Measurements from ENCODE around the gene RMDN2. TPM values are rescaled to one million over a fixed set of nuclear protein-coding genes. Genes with fewer than 3 reads are reported as not detected.
A peak's percentile ranks its signal among the peaks of the same experiment; 100 is the strongest.

The RMDN2 gene
- total and polyA plus RNA-seq, 10 of the 15 experiments (the other 5 are each of a cell fraction or from before 2014, with no cell fraction given): 2.6 to 12.4 (median 9.2) TPM

DNA sequence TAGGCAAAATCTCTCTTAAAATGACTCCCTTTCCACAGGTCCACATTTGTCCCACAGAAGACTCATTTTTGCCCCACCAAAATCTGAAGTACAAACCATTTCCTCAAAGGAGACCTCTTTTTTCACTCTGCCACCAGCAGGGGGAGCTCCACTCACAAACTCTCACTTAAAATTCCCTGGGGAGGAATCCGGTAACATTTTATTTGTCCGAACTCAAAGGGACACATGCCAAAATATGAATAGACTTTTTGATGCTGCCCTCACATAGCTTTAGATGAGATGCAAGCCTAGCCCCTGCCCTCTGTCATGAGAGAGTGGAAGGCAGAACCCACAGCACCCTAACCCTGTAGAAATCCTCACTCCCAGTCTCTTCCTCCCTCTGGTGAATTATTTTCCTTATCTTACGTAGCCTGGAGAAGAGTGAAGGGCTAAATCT, 57.1 kb downstream of the RMDN2 start:
- Histone ChIP-seq H2AFZ (ENCODE audit: control insufficient read depth, low read depth, low read length) (peak overlapping the region; percentile 11), H3K4me1 (ENCODE audit: control insufficient read depth, insufficient read depth, low read length) (no peaks in the 10 kb centered on the region), H3K27ac (ENCODE audit: control insufficient read depth, insufficient read depth) (no peak overlapping the region), H3K4me3 (no peak overlapping the region), H3K4me2 (ENCODE audit: control insufficient read depth, insufficient read depth) (peak overlapping the region; percentile 51; the same call in 1 of the 2 replicates), H3K79me2 (ENCODE audit: control insufficient read depth, insufficient read depth, low read length) (no peaks in the 10 kb centered on the region), H4K20me1 (ENCODE audit: control insufficient read depth, insufficient read depth) (no peaks in the 10 kb centered on the region), H3K9me3 (replicated peaks; ENCODE audit: control insufficient read depth, insufficient read depth, low read length) (no peaks in the 10 kb centered on the region), H3K9ac (ENCODE audit: control insufficient read depth, insufficient read depth, low read length) (no peak overlapping the region), H3K27me3 (replicated peaks in 1 of 2; ENCODE audit: control insufficient read depth in 2 of 2, insufficient read depth in 2 of 2, low read length in 1 of 2) (no peaks in the 10 kb centered on the region), H3K36me3 (ENCODE audit: control insufficient read depth in 2 of 2, insufficient read depth in 2 of 2, low read length in 1 of 2) (no peaks in the 10 kb centered on the region)
- in situ Hi-C loops (cut with MboI): loop anchor here (5.0 kb wide), 1 partner anchor 285 kb away; no protein-coding TSS in a partner anchor
- intact Hi-C loops (cut with micrococcal nuclease; ENCODE audit: unreplicated experiment): loop anchor here (1.0 to 5.0 kb wide), 3 partner anchors 56 to 292 kb away; no protein-coding TSS in a partner anchor
- DNase-seq (ENCODE audit: low read depth, low spot score) (peak; percentile 30), ATAC-seq (peak; percentile 61), FAIRE-seq (peak; percentile 73)
- RAD21 ChIA-PET (ENCODE audit: unreplicated experiment): interaction anchor here (0.8 to 1.6 kb wide), 8 partner anchors 56 to 298 kb away, joined by 3 to 26 read pairs (median 4); no protein-coding TSS in a partner anchor
- SMC1A ChIA-PET (ENCODE audit: uncharacterized antibody, unreplicated experiment): interaction anchor here (0.6 to 1.7 kb wide), 16 partner anchors 9 to 526 kb away, joined by 3 to 12 read pairs (median 3); no protein-coding TSS in a partner anchor
- CTCF ChIA-PET: interaction anchor here (0.5 to 2.6 kb wide), 24 partner anchors 9 to 1203 kb away, joined by 3 to 26 read pairs (median 4); partner anchors contain the start of gene RMDN2
- BruUV-seq (replicated peaks): no TSS peak
- POLR2A ChIA-PET: no interaction called here
- 3% methylated on average over 3 of the region's 3 CpGs for WGBS (ENCODE audit: insufficient coverage, insufficient replicate concordance, low lambda C conversion rate, missing lambda C conversion rate)
- TF ChIP-seq ZNF384 (IDR thresholded peaks at IDR 0.05; ENCODE audit: borderline replicate concordance, low read depth, low read length): no peak
- peak; percentile 73; the same call in 1 of the 2 replicates for TF ChIP-seq SMC3 (IDR thresholded peaks at IDR 0.05; ENCODE audit: borderline replicate concordance, low read length)
- TF ChIP-seq, protein P1, sequence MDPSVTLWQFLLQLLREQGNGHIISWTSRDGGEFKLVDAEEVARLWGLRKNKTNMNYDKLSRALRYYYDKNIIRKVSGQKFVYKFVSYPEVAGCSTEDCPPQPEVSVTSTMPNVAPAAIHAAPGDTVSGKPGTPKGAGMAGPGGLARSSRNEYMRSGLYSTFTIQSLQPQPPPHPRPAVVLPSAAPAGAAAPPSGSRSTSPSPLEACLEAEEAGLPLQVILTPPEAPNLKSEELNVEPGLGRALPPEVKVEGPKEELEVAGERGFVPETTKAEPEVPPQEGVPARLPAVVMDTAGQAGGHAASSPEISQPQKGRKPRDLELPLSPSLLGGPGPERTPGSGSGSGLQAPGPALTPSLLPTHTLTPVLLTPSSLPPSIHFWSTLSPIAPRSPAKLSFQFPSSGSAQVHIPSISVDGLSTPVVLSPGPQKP (IDR thresholded peaks at IDR 0.05; ENCODE audit: low read depth, low read length): no peak
- TF ChIP-seq, protein P2, sequence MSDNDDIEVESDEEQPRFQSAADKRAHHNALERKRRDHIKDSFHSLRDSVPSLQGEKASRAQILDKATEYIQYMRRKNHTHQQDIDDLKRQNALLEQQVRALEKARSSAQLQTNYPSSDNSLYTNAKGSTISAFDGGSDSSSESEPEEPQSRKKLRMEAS (IDR thresholded peaks at IDR 0.05; ENCODE audit: low read depth, low read length): no peak
- TF ChIP-seq, protein P3, sequence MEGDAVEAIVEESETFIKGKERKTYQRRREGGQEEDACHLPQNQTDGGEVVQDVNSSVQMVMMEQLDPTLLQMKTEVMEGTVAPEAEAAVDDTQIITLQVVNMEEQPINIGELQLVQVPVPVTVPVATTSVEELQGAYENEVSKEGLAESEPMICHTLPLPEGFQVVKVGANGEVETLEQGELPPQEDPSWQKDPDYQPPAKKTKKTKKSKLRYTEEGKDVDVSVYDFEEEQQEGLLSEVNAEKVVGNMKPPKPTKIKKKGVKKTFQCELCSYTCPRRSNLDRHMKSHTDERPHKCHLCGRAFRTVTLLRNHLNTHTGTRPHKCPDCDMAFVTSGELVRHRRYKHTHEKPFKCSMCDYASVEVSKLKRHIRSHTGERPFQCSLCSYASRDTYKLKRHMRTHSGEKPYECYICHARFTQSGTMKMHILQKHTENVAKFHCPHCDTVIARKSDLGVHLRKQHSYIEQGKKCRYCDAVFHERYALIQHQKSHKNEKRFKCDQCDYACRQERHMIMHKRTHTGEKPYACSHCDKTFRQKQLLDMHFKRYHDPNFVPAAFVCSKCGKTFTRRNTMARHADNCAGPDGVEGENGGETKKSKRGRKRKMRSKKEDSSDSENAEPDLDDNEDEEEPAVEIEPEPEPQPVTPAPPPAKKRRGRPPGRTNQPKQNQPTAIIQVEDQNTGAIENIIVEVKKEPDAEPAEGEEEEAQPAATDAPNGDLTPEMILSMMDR (IDR thresholded peaks at IDR 0.05 in 2 of 3, conservative IDR thresholded peaks at IDR 0.05 in 1 of 3; ENCODE audit: control insufficient read depth in 2 of 3, extremely low read depth in 1 of 3, insufficient read depth in 1 of 3, low read depth in 3 of 3, low read length in 3 of 3): peak; percentile 61 to 76 (median 70)
- TF ChIP-seq, protein P4, sequence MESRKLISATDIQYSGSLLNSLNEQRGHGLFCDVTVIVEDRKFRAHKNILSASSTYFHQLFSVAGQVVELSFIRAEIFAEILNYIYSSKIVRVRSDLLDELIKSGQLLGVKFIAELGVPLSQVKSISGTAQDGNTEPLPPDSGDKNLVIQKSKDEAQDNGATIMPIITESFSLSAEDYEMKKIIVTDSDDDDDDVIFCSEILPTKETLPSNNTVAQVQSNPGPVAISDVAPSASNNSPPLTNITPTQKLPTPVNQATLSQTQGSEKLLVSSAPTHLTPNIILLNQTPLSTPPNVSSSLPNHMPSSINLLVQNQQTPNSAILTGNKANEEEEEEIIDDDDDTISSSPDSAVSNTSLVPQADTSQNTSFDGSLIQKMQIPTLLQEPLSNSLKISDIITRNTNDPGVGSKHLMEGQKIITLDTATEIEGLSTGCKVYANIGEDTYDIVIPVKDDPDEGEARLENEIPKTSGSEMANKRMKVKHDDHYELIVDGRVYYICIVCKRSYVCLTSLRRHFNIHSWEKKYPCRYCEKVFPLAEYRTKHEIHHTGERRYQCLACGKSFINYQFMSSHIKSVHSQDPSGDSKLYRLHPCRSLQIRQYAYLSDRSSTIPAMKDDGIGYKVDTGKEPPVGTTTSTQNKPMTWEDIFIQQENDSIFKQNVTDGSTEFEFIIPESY (IDR thresholded peaks at IDR 0.05): peak; percentile 84
- TF ChIP-seq, protein P5, sequence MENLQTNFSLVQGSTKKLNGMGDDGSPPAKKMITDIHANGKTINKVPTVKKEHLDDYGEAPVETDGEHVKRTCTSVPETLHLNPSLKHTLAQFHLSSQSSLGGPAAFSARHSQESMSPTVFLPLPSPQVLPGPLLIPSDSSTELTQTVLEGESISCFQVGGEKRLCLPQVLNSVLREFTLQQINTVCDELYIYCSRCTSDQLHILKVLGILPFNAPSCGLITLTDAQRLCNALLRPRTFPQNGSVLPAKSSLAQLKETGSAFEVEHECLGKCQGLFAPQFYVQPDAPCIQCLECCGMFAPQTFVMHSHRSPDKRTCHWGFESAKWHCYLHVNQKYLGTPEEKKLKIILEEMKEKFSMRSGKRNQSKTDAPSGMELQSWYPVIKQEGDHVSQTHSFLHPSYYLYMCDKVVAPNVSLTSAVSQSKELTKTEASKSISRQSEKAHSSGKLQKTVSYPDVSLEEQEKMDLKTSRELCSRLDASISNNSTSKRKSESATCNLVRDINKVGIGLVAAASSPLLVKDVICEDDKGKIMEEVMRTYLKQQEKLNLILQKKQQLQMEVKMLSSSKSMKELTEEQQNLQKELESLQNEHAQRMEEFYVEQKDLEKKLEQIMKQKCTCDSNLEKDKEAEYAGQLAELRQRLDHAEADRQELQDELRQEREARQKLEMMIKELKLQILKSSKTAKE (IDR thresholded peaks at IDR 0.05; ENCODE audit: low read depth, poor library complexity, severe bottlenecking): peak; percentile 51
- TF ChIP-seq MEF2B (IDR thresholded peaks at IDR 0.05; ENCODE audit: partially characterized antibody, poor library complexity, severe bottlenecking): peak; percentile 98
- peak; percentile 82; the same call in 1 of the 2 replicates for TF ChIP-seq RB1 (IDR thresholded peaks at IDR 0.05; ENCODE audit: borderline replicate concordance)
- no peak for TF ChIP-seq PML (IDR thresholded peaks at IDR 0.05; ENCODE audit: low read length)
- no peak for TF ChIP-seq HDGF (IDR thresholded peaks at IDR 0.05)
- TF ChIP-seq EZH2 (IDR thresholded peaks at IDR 0.05; ENCODE audit: borderline replicate concordance, control insufficient read depth, low read depth, low read length): no peak
- no peak for TF ChIP-seq NFIC (IDR thresholded peaks at IDR 0.05; ENCODE audit: low read depth, low read length)
- no peak for TF ChIP-seq TCF3 (IDR thresholded peaks at IDR 0.05; ENCODE audit: borderline replicate concordance, insufficient read depth, low read depth, low read length)
- no peak for TF ChIP-seq SIN3A (IDR thresholded peaks at IDR 0.05; ENCODE audit: low read depth, low read length)
- peak; percentile 64 for TF ChIP-seq RAD21 (IDR thresholded peaks at IDR 0.05; ENCODE audit: insufficient read depth, low read depth, low read length)
